ENCODE results near the gene GRIK2.

The GRIK2 gene

GRCh38 chr6:101572627-101573026 is 179.1 kb downstream of the GRIK2 start:
- TF ChIP-seq ZNF274 (IDR thresholded peaks at IDR 0.05; ENCODE audit: low read depth, low read length), result no peak
- no peak overlapping the region for H3K4me3 ChIP-seq (ENCODE audit: low read length)

GRCh38 chr6:101577091-101577490 is 183.6 kb downstream of the GRIK2 start:
- H3K4me3 ChIP-seq (ENCODE audit: low read length), result no peak overlapping the region
- TF ChIP-seq ZNF274 (IDR thresholded peaks at IDR 0.05; ENCODE audit: low read depth, low read length), result no peak

- no peak for TF ChIP-seq ZNF274 (IDR thresholded peaks at IDR 0.05; ENCODE audit: low read depth, low read length)
- no peak overlapping the region for H3K4me3 ChIP-seq (ENCODE audit: low read length)
These were observed 184.8 kb downstream of the GRIK2 start for GRCh38 chr6:101578306-101578705.

GRCh38 chr6:101582792-101583191 is 189.3 kb downstream of the GRIK2 start:
- no peak overlapping the region for H3K4me3 ChIP-seq (ENCODE audit: low read length)
- TF ChIP-seq ZNF274 (IDR thresholded peaks at IDR 0.05; ENCODE audit: low read depth, low read length), result no peak

GRCh38 chr6:101585501-101585900 is 192.0 kb downstream of the GRIK2 start:
- TF ChIP-seq ZNF274 (IDR thresholded peaks at IDR 0.05; ENCODE audit: low read depth, low read length), result no peak
- H3K4me3 ChIP-seq (ENCODE audit: low read length), result no peak overlapping the region

- H3K4me3 ChIP-seq (ENCODE audit: low read length), result no peak overlapping the region
- no peak for TF ChIP-seq ZNF274 (IDR thresholded peaks at IDR 0.05; ENCODE audit: low read depth, low read length)
These were observed 194.8 kb downstream of the GRIK2 start for GRCh38 chr6:101588343-101588742.

GRCh38 chr6:101595276-101595675 is 201.8 kb downstream of the GRIK2 start:
- no peak overlapping the region for H3K4me3 ChIP-seq (ENCODE audit: low read length)
- TF ChIP-seq ZNF274 (IDR thresholded peaks at IDR 0.05; ENCODE audit: low read depth, low read length), result no peak

GRCh38 chr6:101597693-101598092 is 204.2 kb downstream of the GRIK2 start:
- no peak overlapping the region for H3K4me3 ChIP-seq (ENCODE audit: low read length)
- no peak for TF ChIP-seq ZNF274 (IDR thresholded peaks at IDR 0.05; ENCODE audit: low read depth, low read length)

- no peak overlapping the region for H3K4me3 ChIP-seq (ENCODE audit: low read length)
- no peak for TF ChIP-seq ZNF274 (IDR thresholded peaks at IDR 0.05; ENCODE audit: low read depth, low read length)
These were observed 211.9 kb downstream of the GRIK2 start for GRCh38 chr6:101605426-101605825.

GRCh38 chr6:101605874-101606273 is 212.4 kb downstream of the GRIK2 start:
- TF ChIP-seq ZNF274 (IDR thresholded peaks at IDR 0.05; ENCODE audit: low read depth, low read length), result no peak
- no peak overlapping the region for H3K4me3 ChIP-seq (ENCODE audit: low read length)

- no peak overlapping the region for H3K4me3 ChIP-seq (ENCODE audit: low read length)
- no peak for TF ChIP-seq ZNF274 (IDR thresholded peaks at IDR 0.05; ENCODE audit: low read depth, low read length)
These were observed 213.7 kb downstream of the GRIK2 start for GRCh38 chr6:101607111-101607690.

- no peak overlapping the region for H3K4me3 ChIP-seq (ENCODE audit: low read length)
- TF ChIP-seq ZNF274 (IDR thresholded peaks at IDR 0.05; ENCODE audit: low read depth, low read length), result no peak
These were observed 215.2 kb downstream of the GRIK2 start for GRCh38 chr6:101608703-101609102.

GRCh38 chr6:101613556-101613955 is 220.0 kb downstream of the GRIK2 start:
- no peak for TF ChIP-seq ZNF274 (IDR thresholded peaks at IDR 0.05; ENCODE audit: low read depth, low read length)
- H3K4me3 ChIP-seq (ENCODE audit: low read length), result no peak overlapping the region

GRCh38 chr6:101614774-101615173 is 221.3 kb downstream of the GRIK2 start:
- H3K4me3 ChIP-seq (ENCODE audit: low read length), result no peak overlapping the region

GRCh38 chr6:101626269-101626668 is 232.8 kb downstream of the GRIK2 start:
- TF ChIP-seq ZNF274 (IDR thresholded peaks at IDR 0.05; ENCODE audit: low read depth, low read length), result no peak
- no peak overlapping the region for H3K4me3 ChIP-seq (ENCODE audit: low read length)

More at GRCh38 chr6:101614774-101615173, 221.3 kb downstream of the GRIK2 start:
- no peak for TF ChIP-seq ZNF274 (IDR thresholded peaks at IDR 0.05; ENCODE audit: low read depth, low read length)

GRCh38 chr6:101630941-101631340 is 237.4 kb downstream of the GRIK2 start:
- no peak for TF ChIP-seq ZNF274 (IDR thresholded peaks at IDR 0.05; ENCODE audit: low read depth, low read length)
- H3K4me3 ChIP-seq (ENCODE audit: low read length), result no peak overlapping the region
